ENCODE measurements around the gene FAF1.
A peak's percentile ranks its signal among the peaks of the same experiment; 100 is the strongest.

FAF1 gene

GRCh38 chr1:50634251-50634650 lies 325.8 kb downstream of the FAF1 start:
- no peak overlapping the region for H3K27ac ChIP-seq (ENCODE audit: low read depth, low read length)
- no peak overlapping the region for H3K9ac ChIP-seq (ENCODE audit: low read depth in 1 of 2, low read length in 2 of 2)
- H3K4me1 ChIP-seq (ENCODE audit: control insufficient read depth in 1 of 2, insufficient read depth in 2 of 2, low read length in 2 of 2) = peaks cover 0 to 12% of the 10 kb centered on the region in 2 donors
- no peaks in the 10 kb centered on the region for H3K27me3 ChIP-seq (ENCODE audit: control insufficient read depth in 1 of 2, insufficient read depth in 2 of 2, low read length in 2 of 2)
- H3K9me3 ChIP-seq (ENCODE audit: control insufficient read depth in 1 of 2, low read length in 2 of 2) = no peaks in the 10 kb centered on the region
- no peak overlapping the region for H3K4me3 ChIP-seq (ENCODE audit: low read depth in 1 of 2, low read length in 2 of 2)
- no peaks in the 10 kb centered on the region for H3K36me3 ChIP-seq (ENCODE audit: control insufficient read depth in 1 of 2, insufficient read depth in 2 of 2, low read length in 2 of 2)

DNA sequence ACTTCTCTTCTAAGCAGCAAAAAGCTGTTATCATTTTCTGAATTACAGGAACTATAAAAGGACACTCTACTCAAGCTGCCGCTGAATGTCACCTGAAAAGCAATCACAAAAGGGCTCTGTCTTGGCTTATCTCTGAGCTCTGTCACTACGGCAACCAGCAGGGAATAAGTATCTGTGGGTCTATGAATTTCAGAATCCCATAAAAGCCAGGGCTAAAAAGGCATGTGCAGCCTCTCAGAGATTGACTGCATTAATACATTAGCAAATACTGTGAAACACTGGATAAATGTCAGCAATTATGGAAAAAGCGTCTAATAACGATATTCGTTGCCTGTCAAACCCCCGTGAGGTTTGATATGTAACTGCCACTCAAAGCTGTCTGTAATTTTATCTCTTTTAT lies 326.6 kb downstream of the FAF1 start:
- Histone ChIP-seq H3K27me3 (ENCODE audit: control insufficient read depth in 1 of 2, insufficient read depth in 2 of 2, low read length in 2 of 2) (no peaks in the 10 kb centered on the region), H3K27ac (ENCODE audit: low read depth, low read length) (no peak overlapping the region), H3K9ac (ENCODE audit: low read depth in 1 of 2, low read length in 2 of 2) (no peak overlapping the region), H3K4me1 (ENCODE audit: control insufficient read depth in 1 of 2, insufficient read depth in 2 of 2, low read length in 2 of 2) (peaks cover 0 to 12% of the 10 kb centered on the region in 2 donors), H3K9me3 (ENCODE audit: control insufficient read depth in 1 of 2, low read length in 2 of 2) (no peaks in the 10 kb centered on the region), H3K4me3 (ENCODE audit: low read depth in 1 of 2, low read length in 2 of 2) (no peak overlapping the region), H3K36me3 (ENCODE audit: control insufficient read depth in 1 of 2, insufficient read depth in 2 of 2, low read length in 2 of 2) (no peaks in the 10 kb centered on the region)

- Histone ChIP-seq H3K27ac (ENCODE audit: low read depth, low read length) (no peak overlapping the region), H3K4me3 (ENCODE audit: low read depth in 1 of 2, low read length in 2 of 2) (no peak overlapping the region), H3K9ac (ENCODE audit: low read depth in 1 of 2, low read length in 2 of 2) (no peak overlapping the region)
Measured at GRCh38 chr1:50631161-50631560, 328.9 kb downstream of the FAF1 start.

GRCh38 chr1:50622259-50622658 lies 337.8 kb downstream of the FAF1 start:
- H3K9ac ChIP-seq (ENCODE audit: low read depth in 1 of 2, low read length in 2 of 2) = no peak overlapping the region
- H3K27me3 ChIP-seq (ENCODE audit: control insufficient read depth in 1 of 2, insufficient read depth in 2 of 2, low read length in 2 of 2) = no peaks in the 10 kb centered on the region
- no peaks in the 10 kb centered on the region for H3K36me3 ChIP-seq (ENCODE audit: control insufficient read depth in 1 of 2, insufficient read depth in 2 of 2, low read length in 2 of 2)
- no peaks in the 10 kb centered on the region for H3K4me1 ChIP-seq (ENCODE audit: control insufficient read depth in 1 of 2, insufficient read depth in 2 of 2, low read length in 2 of 2)
- no peak overlapping the region for H3K4me3 ChIP-seq (ENCODE audit: low read depth in 1 of 2, low read length in 2 of 2)
- H3K9me3 ChIP-seq (ENCODE audit: control insufficient read depth in 1 of 2, low read length in 2 of 2) = no peaks in the 10 kb centered on the region
- H3K27ac ChIP-seq (ENCODE audit: low read depth, low read length) = no peak overlapping the region

More at GRCh38 chr1:50631161-50631560, 328.9 kb downstream of the FAF1 start:
- no peaks in the 10 kb centered on the region for H3K36me3 ChIP-seq (ENCODE audit: control insufficient read depth in 1 of 2, insufficient read depth in 2 of 2, low read length in 2 of 2)
- H3K9me3 ChIP-seq (ENCODE audit: control insufficient read depth in 1 of 2, low read length in 2 of 2) = no peaks in the 10 kb centered on the region
- no peaks in the 10 kb centered on the region for H3K27me3 ChIP-seq (ENCODE audit: control insufficient read depth in 1 of 2, insufficient read depth in 2 of 2, low read length in 2 of 2)
- H3K4me1 ChIP-seq (ENCODE audit: control insufficient read depth in 1 of 2, insufficient read depth in 2 of 2, low read length in 2 of 2) = peaks cover 0 to 12% of the 10 kb centered on the region in 2 donors

DNA sequence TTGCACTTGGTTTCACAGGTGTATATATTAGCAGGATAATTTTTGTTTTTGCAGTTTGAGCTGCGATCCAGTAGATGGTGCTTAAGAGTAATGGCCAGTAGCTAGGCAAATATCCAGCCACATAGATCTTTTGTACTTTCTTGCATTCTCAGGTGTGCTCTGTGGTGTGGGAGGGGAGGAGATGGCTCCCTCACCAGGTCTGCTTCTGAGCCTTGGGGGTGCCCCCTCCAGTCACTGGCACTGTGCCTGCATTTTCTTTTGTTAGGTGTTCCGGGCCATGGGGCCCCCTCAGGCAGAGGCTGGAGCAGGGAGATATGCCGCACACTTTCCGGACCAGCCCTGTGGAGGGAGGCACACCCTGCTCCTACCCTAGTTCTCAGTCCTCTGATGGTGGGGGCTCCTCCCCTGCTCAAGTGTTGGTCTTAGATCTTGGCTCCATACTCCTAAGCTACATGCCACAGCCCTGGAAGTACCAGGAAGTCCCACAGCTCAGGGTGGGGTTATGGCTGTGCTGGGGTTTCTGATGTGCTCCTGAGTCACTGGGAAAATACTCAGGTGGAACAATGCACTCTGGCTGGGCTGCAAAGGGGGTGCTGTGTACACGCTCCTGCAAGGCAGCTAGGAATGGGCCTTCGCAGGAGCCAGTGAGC lies 339.3 kb downstream of the FAF1 start:
- H3K27me3 ChIP-seq (ENCODE audit: control insufficient read depth in 1 of 2, insufficient read depth in 2 of 2, low read length in 2 of 2) = no peaks in the 10 kb centered on the region
- H3K36me3 ChIP-seq (ENCODE audit: control insufficient read depth in 1 of 2, insufficient read depth in 2 of 2, low read length in 2 of 2) = no peaks in the 10 kb centered on the region
- H3K9me3 ChIP-seq (ENCODE audit: control insufficient read depth in 1 of 2, low read length in 2 of 2) = no peaks in the 10 kb centered on the region
- no peak overlapping the region for H3K9ac ChIP-seq (ENCODE audit: low read depth in 1 of 2, low read length in 2 of 2)
- H3K27ac ChIP-seq (ENCODE audit: low read depth, low read length) = no peak overlapping the region
- peak overlapping the region; percentile 2 to 46 for H3K4me3 ChIP-seq (ENCODE audit: low read depth in 1 of 2, low read length in 2 of 2)
- no peaks in the 10 kb centered on the region for H3K4me1 ChIP-seq (ENCODE audit: control insufficient read depth in 1 of 2, insufficient read depth in 2 of 2, low read length in 2 of 2)

- no peak overlapping the region for H3K9ac ChIP-seq (ENCODE audit: low read depth in 1 of 2, low read length in 2 of 2)
- H3K4me1 ChIP-seq (ENCODE audit: control insufficient read depth in 1 of 2, insufficient read depth in 2 of 2, low read length in 2 of 2) = no peaks in the 10 kb centered on the region
- no peaks in the 10 kb centered on the region for H3K36me3 ChIP-seq (ENCODE audit: control insufficient read depth in 1 of 2, insufficient read depth in 2 of 2, low read length in 2 of 2)
- H3K4me3 ChIP-seq (ENCODE audit: low read depth in 1 of 2, low read length in 2 of 2) = no peak overlapping the region
- no peak overlapping the region for H3K27ac ChIP-seq (ENCODE audit: low read depth, low read length)
- no peaks in the 10 kb centered on the region for H3K27me3 ChIP-seq (ENCODE audit: control insufficient read depth in 1 of 2, insufficient read depth in 2 of 2, low read length in 2 of 2)
- no peaks in the 10 kb centered on the region for H3K9me3 ChIP-seq (ENCODE audit: control insufficient read depth in 1 of 2, low read length in 2 of 2)
Measured at GRCh38 chr1:50615036-50615750, 344.9 kb downstream of the FAF1 start.

- no peak overlapping the region for H3K4me3 ChIP-seq (ENCODE audit: low read depth in 1 of 2, low read length in 2 of 2)
- H3K36me3 ChIP-seq (ENCODE audit: control insufficient read depth in 1 of 2, insufficient read depth in 2 of 2, low read length in 2 of 2) = peaks cover 0 to 2% of the 10 kb centered on the region in 2 donors
- H3K9me3 ChIP-seq (ENCODE audit: control insufficient read depth in 1 of 2, low read length in 2 of 2) = no peaks in the 10 kb centered on the region
- H3K9ac ChIP-seq (ENCODE audit: low read depth in 1 of 2, low read length in 2 of 2) = no peak overlapping the region
- H3K4me1 ChIP-seq (ENCODE audit: control insufficient read depth in 1 of 2, insufficient read depth in 2 of 2, low read length in 2 of 2) = no peaks in the 10 kb centered on the region
- H3K27me3 ChIP-seq (ENCODE audit: control insufficient read depth in 1 of 2, insufficient read depth in 2 of 2, low read length in 2 of 2) = no peaks in the 10 kb centered on the region
- H3K27ac ChIP-seq (ENCODE audit: low read depth, low read length) = no peak overlapping the region
Measured at GRCh38 chr1:50611675-50612074, 348.4 kb downstream of the FAF1 start.

DNA sequence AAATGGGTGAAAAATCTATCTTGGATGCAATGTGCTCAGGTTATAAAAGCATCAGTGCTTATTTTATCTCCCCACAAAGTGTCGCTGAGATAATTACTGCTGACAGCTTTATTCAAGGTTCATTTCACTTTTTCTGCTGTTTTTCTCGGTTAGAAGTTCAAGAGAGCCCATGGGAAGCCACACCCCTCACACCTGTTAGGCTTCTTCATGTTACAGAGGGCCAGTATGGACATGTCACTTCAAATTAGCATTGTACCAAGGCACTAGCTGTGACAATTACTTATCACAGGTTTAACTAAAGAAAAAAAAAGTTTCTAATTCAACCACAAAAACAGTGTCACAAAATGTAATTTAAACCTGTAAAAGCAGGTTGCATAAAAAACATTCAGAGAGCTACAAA lies 349.5 kb downstream of the FAF1 start:
- Histone ChIP-seq H3K36me3 (ENCODE audit: control insufficient read depth in 1 of 2, insufficient read depth in 2 of 2, low read length in 2 of 2) (peaks cover 0 to 3% of the 10 kb centered on the region in 2 donors), H3K9me3 (ENCODE audit: control insufficient read depth in 1 of 2, low read length in 2 of 2) (no peaks in the 10 kb centered on the region), H3K27me3 (ENCODE audit: control insufficient read depth in 1 of 2, insufficient read depth in 2 of 2, low read length in 2 of 2) (no peaks in the 10 kb centered on the region), H3K4me3 (ENCODE audit: low read depth in 1 of 2, low read length in 2 of 2) (no peak overlapping the region), H3K4me1 (ENCODE audit: control insufficient read depth in 1 of 2, insufficient read depth in 2 of 2, low read length in 2 of 2) (no peaks in the 10 kb centered on the region), H3K9ac (ENCODE audit: low read depth in 1 of 2, low read length in 2 of 2) (no peak overlapping the region), H3K27ac (ENCODE audit: low read depth, low read length) (no peak overlapping the region)

DNA sequence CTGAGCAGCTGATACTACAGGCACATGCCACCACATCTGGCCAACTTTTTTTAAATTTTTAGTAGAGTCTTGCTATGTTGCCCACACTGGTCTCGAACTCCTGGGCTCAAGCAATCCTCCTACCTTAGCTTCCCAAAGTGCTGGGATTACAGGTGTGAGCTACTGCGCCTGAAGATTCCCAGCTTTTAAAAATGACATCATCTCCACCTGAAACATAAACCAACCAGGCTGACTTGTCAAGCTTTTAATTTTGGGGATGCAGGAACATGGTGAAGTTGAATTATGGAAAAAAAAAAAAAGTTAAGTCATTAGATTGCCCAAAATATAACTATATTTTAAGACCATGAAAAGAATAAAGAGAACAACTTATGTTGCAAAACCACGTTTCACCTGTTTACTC lies 350.6 kb downstream of the FAF1 start:
- no peak overlapping the region for H3K27ac ChIP-seq (ENCODE audit: low read depth, low read length)
- peaks cover 0 to 3% of the 10 kb centered on the region in 2 donors for H3K36me3 ChIP-seq (ENCODE audit: control insufficient read depth in 1 of 2, insufficient read depth in 2 of 2, low read length in 2 of 2)
- no peaks in the 10 kb centered on the region for H3K4me1 ChIP-seq (ENCODE audit: control insufficient read depth in 1 of 2, insufficient read depth in 2 of 2, low read length in 2 of 2)
- no peak overlapping the region for H3K4me3 ChIP-seq (ENCODE audit: low read depth in 1 of 2, low read length in 2 of 2)
- no peak overlapping the region for H3K9ac ChIP-seq (ENCODE audit: low read depth in 1 of 2, low read length in 2 of 2)
- no peaks in the 10 kb centered on the region for H3K27me3 ChIP-seq (ENCODE audit: control insufficient read depth in 1 of 2, insufficient read depth in 2 of 2, low read length in 2 of 2)
- no peaks in the 10 kb centered on the region for H3K9me3 ChIP-seq (ENCODE audit: control insufficient read depth in 1 of 2, low read length in 2 of 2)

GRCh38 chr1:50605186-50605875 lies 354.7 kb downstream of the FAF1 start:
- H3K27me3 ChIP-seq (ENCODE audit: control insufficient read depth in 1 of 2, insufficient read depth in 2 of 2, low read length in 2 of 2) = no peaks in the 10 kb centered on the region
- peaks cover 0 to 3% of the 10 kb centered on the region in 2 donors for H3K36me3 ChIP-seq (ENCODE audit: control insufficient read depth in 1 of 2, insufficient read depth in 2 of 2, low read length in 2 of 2)
- H3K4me1 ChIP-seq (ENCODE audit: control insufficient read depth in 1 of 2, insufficient read depth in 2 of 2, low read length in 2 of 2) = no peaks in the 10 kb centered on the region
- H3K4me3 ChIP-seq (ENCODE audit: low read depth in 1 of 2, low read length in 2 of 2) = no peak overlapping the region
- H3K27ac ChIP-seq (ENCODE audit: low read depth, low read length) = no peak overlapping the region
- H3K9ac ChIP-seq (ENCODE audit: low read depth in 1 of 2, low read length in 2 of 2) = no peak overlapping the region
- no peaks in the 10 kb centered on the region for H3K9me3 ChIP-seq (ENCODE audit: control insufficient read depth in 1 of 2, low read length in 2 of 2)

Data from duodenal mucosa (tissue), 2 donors.